ENCODE results near the gene DCTPP1. TPM values are rescaled to one million over a fixed set of nuclear protein-coding genes. Genes with fewer than 3 reads are reported as not detected.

The DCTPP1 gene
- total RNA-seq, 1 experiment from 2014 or later, result 120 TPM

GRCh38 chr16:30407102-30407803 is 22.6 kb downstream of the DCTPP1 start, which contains the start of gene ZNF771:
Gene ZNF771 (plus strand): TSS chr16:30407606. CDS start chr16:30408054, 448 bp downstream.
- peak; percentile 97 for DNase-seq
- no peaks in the 10 kb centered on the region for H3K9me3 Mint-ChIP-seq (ENCODE audit: low read depth, unreplicated experiment)
- no peaks in the 10 kb centered on the region for H3K27me3 Mint-ChIP-seq (ENCODE audit: unreplicated experiment)
- CTCF ChIA-PET, result interaction anchor here (0.5 to 1.7 kb wide), 8 partner anchors 11 to 518 kb away, joined by 3 to 13 read pairs (median 4); partner anchors contain the start of genes DCTPP1, TBC1D10B, TBX6 and ZNF48
- H3K27ac Mint-ChIP-seq (ENCODE audit: unreplicated experiment), result peak within 1 kb of the TSS; percentile 76
- intact Hi-C loops (cut with micrococcal nuclease; ENCODE audit: unreplicated experiment), result no loop called here
- H3K36me3 Mint-ChIP-seq (ENCODE audit: insufficient read depth, unreplicated experiment), result peaks cover 49% of the 10 kb centered on the region
- peaks cover 25% of the 10 kb centered on the region for H3K4me1 Mint-ChIP-seq (ENCODE audit: low read depth, unreplicated experiment)
- peak within 1 kb of the TSS; percentile 72 for H3K4me3 Mint-ChIP-seq (ENCODE audit: low read depth, unreplicated experiment)
- BruUV-seq (replicated peaks), result TSS peak; percentile 92
- no peak for TF ChIP-seq CTCF (IDR thresholded peaks at IDR 0.05; ENCODE audit: unreplicated experiment)

GRCh38 chr16:30406795-30407101 is 23.1 kb downstream of the DCTPP1 start:
- peak overlapping the region; percentile 76 for H3K27ac Mint-ChIP-seq (ENCODE audit: unreplicated experiment)
- peaks cover 46% of the 10 kb centered on the region for H3K36me3 Mint-ChIP-seq (ENCODE audit: insufficient read depth, unreplicated experiment)
- H3K4me1 Mint-ChIP-seq (ENCODE audit: low read depth, unreplicated experiment), result peaks cover 23% of the 10 kb centered on the region
- no peaks in the 10 kb centered on the region for H3K27me3 Mint-ChIP-seq (ENCODE audit: unreplicated experiment)
- CTCF ChIA-PET, result interaction anchor here (0.6 to 1.7 kb wide), 7 partner anchors 11 to 517 kb away, joined by 3 to 13 read pairs (median 4); partner anchors contain the start of genes DCTPP1, TBC1D10B, TBX6 and ZNF48
- H3K4me3 Mint-ChIP-seq (ENCODE audit: low read depth, unreplicated experiment), result peak overlapping the region; percentile 72
- intact Hi-C loops (cut with micrococcal nuclease; ENCODE audit: unreplicated experiment), result no loop called here
- DNase-seq, result no peak
- BruUV-seq (replicated peaks), result no TSS peak
- TF ChIP-seq CTCF (IDR thresholded peaks at IDR 0.05; ENCODE audit: unreplicated experiment), result no peak
- no peaks in the 10 kb centered on the region for H3K9me3 Mint-ChIP-seq (ENCODE audit: low read depth, unreplicated experiment)

GRCh38 chr16:30401768-30402425 is 27.9 kb downstream of the DCTPP1 start:
- Mint-ChIP-seq H3K4me1 (ENCODE audit: low read depth, unreplicated experiment) (peaks cover 14% of the 10 kb centered on the region), H3K4me3 (ENCODE audit: low read depth, unreplicated experiment) (peak overlapping the region; percentile 77), H3K9me3 (ENCODE audit: low read depth, unreplicated experiment) (no peaks in the 10 kb centered on the region), H3K27ac (ENCODE audit: unreplicated experiment) (peak overlapping the region; percentile 91), H3K36me3 (ENCODE audit: insufficient read depth, unreplicated experiment) (peaks cover 38% of the 10 kb centered on the region), H3K27me3 (ENCODE audit: unreplicated experiment) (no peaks in the 10 kb centered on the region)
- CTCF ChIA-PET, result no interaction called here
- intact Hi-C loops (cut with micrococcal nuclease; ENCODE audit: unreplicated experiment), result no loop called here
- no peak for DNase-seq
- no TSS peak for BruUV-seq (replicated peaks)
- no peak for TF ChIP-seq CTCF (IDR thresholded peaks at IDR 0.05; ENCODE audit: unreplicated experiment)

GRCh38 chr16:30399435-30400186 is 30.2 kb downstream of the DCTPP1 start:
- DNase-seq, result no peak
- Mint-ChIP-seq H3K27me3 (ENCODE audit: unreplicated experiment) (no peaks in the 10 kb centered on the region), H3K4me3 (ENCODE audit: low read depth, unreplicated experiment) (peak overlapping the region; percentile 77), H3K4me1 (ENCODE audit: low read depth, unreplicated experiment) (peaks cover 29% of the 10 kb centered on the region), H3K36me3 (ENCODE audit: insufficient read depth, unreplicated experiment) (peaks cover 57% of the 10 kb centered on the region), H3K9me3 (ENCODE audit: low read depth, unreplicated experiment) (no peaks in the 10 kb centered on the region), H3K27ac (ENCODE audit: unreplicated experiment) (peak overlapping the region; percentile 91)
- intact Hi-C loops (cut with micrococcal nuclease; ENCODE audit: unreplicated experiment), result no loop called here
- no TSS peak for BruUV-seq (replicated peaks)
- no peak for TF ChIP-seq CTCF (IDR thresholded peaks at IDR 0.05; ENCODE audit: unreplicated experiment)
- CTCF ChIA-PET, result interaction anchor here (0.9 to 1.1 kb wide), 2 partner anchors 12 to 173 kb away, joined by 3 to 4 read pairs; no protein-coding TSS in a partner anchor

Measured in Calu3 (cell line).